ENCODE results near the gene NCSTN. TPM values are rescaled to one million over a fixed set of nuclear protein-coding genes. Genes with fewer than 3 reads are reported as not detected.

The NCSTN gene
- total and polyA plus RNA-seq, 2 of the 13 experiments (the other 11 are each of a cell fraction or from before 2014, with no cell fraction given) = 44.2 to 247 TPM

- TF ChIP-seq, protein P1, sequence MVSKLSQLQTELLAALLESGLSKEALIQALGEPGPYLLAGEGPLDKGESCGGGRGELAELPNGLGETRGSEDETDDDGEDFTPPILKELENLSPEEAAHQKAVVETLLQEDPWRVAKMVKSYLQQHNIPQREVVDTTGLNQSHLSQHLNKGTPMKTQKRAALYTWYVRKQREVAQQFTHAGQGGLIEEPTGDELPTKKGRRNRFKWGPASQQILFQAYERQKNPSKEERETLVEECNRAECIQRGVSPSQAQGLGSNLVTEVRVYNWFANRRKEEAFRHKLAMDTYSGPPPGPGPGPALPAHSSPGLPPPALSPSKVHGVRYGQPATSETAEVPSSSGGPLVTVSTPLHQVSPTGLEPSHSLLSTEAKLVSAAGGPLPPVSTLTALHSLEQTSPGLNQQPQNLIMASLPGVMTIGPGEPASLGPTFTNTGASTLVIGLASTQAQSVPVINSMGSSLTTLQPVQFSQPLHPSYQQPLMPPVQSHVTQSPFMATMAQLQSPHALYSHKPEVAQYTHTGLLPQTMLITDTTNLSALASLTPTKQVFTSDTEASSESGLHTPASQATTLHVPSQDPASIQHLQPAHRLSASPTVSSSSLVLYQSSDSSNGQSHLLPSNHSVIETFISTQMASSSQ (IDR thresholded peaks at IDR 0.05; ENCODE audit: low read depth) = no peak
- TF ChIP-seq, protein P1 (CRISPR knock-in tag; IDR thresholded peaks at IDR 0.05; ENCODE audit: borderline replicate concordance) = no peak
- TF ChIP-seq ZNF781 (CRISPR knock-in tag; IDR thresholded peaks at IDR 0.05; ENCODE audit: borderline replicate concordance, not compliant biosample characterization) = peak; percentile 81
- TF ChIP-seq ZNF501 (CRISPR knock-in tag; IDR thresholded peaks at IDR 0.05) = peak; percentile 85
- peak; percentile 76; the same call in 1 of the 2 replicates for TF ChIP-seq ZSCAN25 (CRISPR knock-in tag; IDR thresholded peaks at IDR 0.05)
- TF ChIP-seq, protein P2, sequence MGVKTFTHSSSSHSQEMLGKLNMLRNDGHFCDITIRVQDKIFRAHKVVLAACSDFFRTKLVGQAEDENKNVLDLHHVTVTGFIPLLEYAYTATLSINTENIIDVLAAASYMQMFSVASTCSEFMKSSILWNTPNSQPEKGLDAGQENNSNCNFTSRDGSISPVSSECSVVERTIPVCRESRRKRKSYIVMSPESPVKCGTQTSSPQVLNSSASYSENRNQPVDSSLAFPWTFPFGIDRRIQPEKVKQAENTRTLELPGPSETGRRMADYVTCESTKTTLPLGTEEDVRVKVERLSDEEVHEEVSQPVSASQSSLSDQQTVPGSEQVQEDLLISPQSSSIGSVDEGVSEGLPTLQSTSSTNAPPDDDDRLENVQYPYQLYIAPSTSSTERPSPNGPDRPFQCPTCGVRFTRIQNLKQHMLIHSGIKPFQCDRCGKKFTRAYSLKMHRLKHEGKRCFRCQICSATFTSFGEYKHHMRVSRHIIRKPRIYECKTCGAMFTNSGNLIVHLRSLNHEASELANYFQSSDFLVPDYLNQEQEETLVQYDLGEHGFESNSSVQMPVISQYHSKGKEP (CRISPR knock-in tag; IDR thresholded peaks at IDR 0.05) = no peak
- TF ChIP-seq LCORL (IDR thresholded peaks at IDR 0.05) = no peak
- peak; percentile 70 for TF ChIP-seq LCORL (CRISPR knock-in tag; IDR thresholded peaks at IDR 0.05)
- peak; percentile 92 for TF ChIP-seq ZFP91 (CRISPR knock-in tag; IDR thresholded peaks at IDR 0.05; ENCODE audit: borderline replicate concordance)
- peak; percentile 68 for TF ChIP-seq RXRA (CRISPR knock-in tag; IDR thresholded peaks at IDR 0.05)
- 0 out of 2 replicates have a peak, but pooled peaks have one; percentile 46 for TF ChIP-seq TFE3 (CRISPR knock-in tag; IDR thresholded peaks at IDR 0.05)
- TF ChIP-seq DBP (CRISPR knock-in tag; IDR thresholded peaks at IDR 0.05; ENCODE audit: not compliant biosample characterization) = peak; percentile 5
- no peak for TF ChIP-seq HOXA9 (CRISPR knock-in tag; IDR thresholded peaks at IDR 0.05; ENCODE audit: borderline replicate concordance)
- TF ChIP-seq, protein P3, sequence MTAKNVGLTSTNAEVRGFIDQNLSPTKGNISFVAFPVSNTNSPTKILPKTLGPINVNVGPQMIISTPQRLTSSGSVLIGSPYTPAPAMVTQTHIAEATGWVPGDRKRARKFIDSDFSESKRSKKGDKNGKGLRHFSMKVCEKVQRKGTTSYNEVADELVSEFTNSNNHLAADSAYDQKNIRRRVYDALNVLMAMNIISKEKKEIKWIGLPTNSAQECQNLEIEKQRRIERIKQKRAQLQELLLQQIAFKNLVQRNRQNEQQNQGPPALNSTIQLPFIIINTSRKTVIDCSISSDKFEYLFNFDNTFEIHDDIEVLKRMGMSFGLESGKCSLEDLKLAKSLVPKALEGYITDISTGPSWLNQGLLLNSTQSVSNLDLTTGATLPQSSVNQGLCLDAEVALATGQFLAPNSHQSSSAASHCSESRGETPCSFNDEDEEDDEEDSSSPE (CRISPR knock-in tag; IDR thresholded peaks at IDR 0.05) = 0 out of 2 replicates have a peak, but pooled peaks have one; percentile 28
- peak; percentile 26; the same call in 1 of the 2 replicates for TF ChIP-seq SIX1 (CRISPR knock-in tag; IDR thresholded peaks at IDR 0.05; ENCODE audit: borderline replicate concordance)
- TF ChIP-seq JUN (CRISPR knock-in tag; IDR thresholded peaks at IDR 0.05) = no peak
These were observed at the start of gene NCSTN, which contains the start of gene COPA (continued) for GRCh38 chr1:160342953-160343869.

Data from HepG2 (cell line).